Uterus (tissue), 4 donors: ENCODE data around the gene SDCCAG8. TPM values are rescaled to one million over a fixed set of nuclear protein-coding genes. Genes with fewer than 3 reads are reported as not detected.

Source experiments
- DNase-seq, 2 donors: peaks; one replicate each; pipeline ENCODE4 v3.0.0-alpha.2; 2019 to 2020
- H3K27ac ChIP-seq, 2 donors: fragments of 200-600 bp; sonication (generic); 1 replicate in 1 of 2; 2 replicates in 1 of 2; pipeline ENCODE4 v1.5.1; 2016 to 2018
- H3K27me3 ChIP-seq, 2 donors: fragments of 200-600 bp; sonication (generic); one replicate each; pipeline ENCODE4 v1.5.1; 2018 to 2019; ENCODE audit warnings: control low read depth in 1 of 2
- H3K36me3 ChIP-seq, 2 donors: fragments of 200-600 bp; sonication (generic); one replicate each; pipeline ENCODE4 v1.5.1; 2019; ENCODE audit warnings: control low read depth in 1 of 2
- H3K4me1 ChIP-seq, 2 donors: fragments of 200-600 bp; sonication (generic); one replicate each; pipeline ENCODE4 v1.5.1; 2018 to 2019; ENCODE audit warnings: control low read depth in 1 of 2
- H3K4me3 ChIP-seq, 2 donors: fragments of 200-600 bp; sonication (generic); 1 replicate in 1 of 2; 2 replicates in 1 of 2; pipeline ENCODE4 v1.5.1; 2018 to 2019; ENCODE audit warnings: mild to moderate bottlenecking in 1 of 2
- H3K9me3 ChIP-seq, 2 donors: fragments of 200-600 bp; sonication (generic); one replicate each; pipeline ENCODE4 v1.5.1; 2019; ENCODE audit warnings: control low read depth in 1 of 2
- POLR2A ChIP-seq, 2 donors: fragments of 450-650 bp; IDR thresholded peaks; one replicate each; pipeline ENCODE4 v1.6.1; 2016; ENCODE audit warnings: antibody characterized with exemption in 2 of 2, mild to moderate bottlenecking in 1 of 2, moderate library complexity in 1 of 2
- intact Hi-C: fragments of 100-400 bp; cut with DNase I; formaldehyde crosslinking; loops from one replicate; pipeline ENCODE4 v1.15.1; 2023; ENCODE audit warnings: low total_unique reads
- total RNA-seq, 4 donors: library from RNA; depleted of rRNA in 3 of 4; stranded (reverse); fragments of >200 nt in 3 of 4; gene quantifications; one replicate each; pipeline versions ENCODE4 v1.1.0 to v1.2.4, GENCODE V29; 2014 to 2023
- TF ChIP-seq, protein P1 (sequence below), 4 experiments: fragments of 200-600 bp in 2 of 4; fragments of 450-650 bp in 2 of 4; sonication (generic) in 2 of 4; IDR thresholded peaks; one replicate each; pipeline ENCODE4 v1.5.1; 2016 to 2019; ENCODE audit warnings: antibody characterized with exemption in 4 of 4, mild to moderate bottlenecking in 2 of 4, moderate library complexity in 1 of 4
- donor health status: DM: yes; HTN: yes; CAD: no.

The SDCCAG8 gene
- total RNA-seq, 4 donors from 2014 or later, result 19.2 to 54.8 (median 49.7) TPM

DNA sequence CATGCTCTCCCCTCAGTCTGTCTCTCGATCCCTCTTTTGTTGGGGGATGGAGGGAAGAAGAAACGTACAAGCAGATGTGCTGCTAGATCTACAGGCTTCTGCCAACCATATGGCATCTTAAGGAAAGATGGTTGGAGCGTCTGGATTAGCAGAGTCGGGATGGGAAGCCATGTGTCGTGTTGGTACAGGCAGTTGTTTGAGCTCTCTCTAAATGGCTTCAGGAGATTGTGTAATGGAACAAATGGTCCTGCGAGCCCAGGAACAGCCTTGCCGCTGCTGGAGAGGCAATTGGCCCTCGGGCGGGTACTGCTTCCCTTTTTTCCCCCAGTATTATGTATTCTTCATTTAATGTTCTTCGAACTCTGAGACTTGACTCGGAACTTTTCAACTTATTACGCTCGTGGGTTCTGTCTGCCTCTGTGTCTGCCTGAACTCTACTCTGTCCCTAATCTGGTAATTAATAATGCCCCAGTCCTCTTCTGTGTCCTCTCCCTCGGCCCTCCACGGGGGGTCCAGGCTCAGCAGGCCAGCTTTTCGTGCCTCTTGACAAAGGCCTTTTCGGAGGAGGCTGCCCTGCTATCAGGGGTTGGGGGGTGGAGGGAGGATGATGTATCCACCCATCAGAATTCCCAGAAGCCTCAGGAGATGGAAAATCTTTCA, 215.3 kb downstream of the SDCCAG8 start:
- H3K9me3 ChIP-seq, result no peaks in the 10 kb centered on the region
- no peak for DNase-seq
- no peak overlapping the region for H3K27ac ChIP-seq
- TF ChIP-seq, protein P1, sequence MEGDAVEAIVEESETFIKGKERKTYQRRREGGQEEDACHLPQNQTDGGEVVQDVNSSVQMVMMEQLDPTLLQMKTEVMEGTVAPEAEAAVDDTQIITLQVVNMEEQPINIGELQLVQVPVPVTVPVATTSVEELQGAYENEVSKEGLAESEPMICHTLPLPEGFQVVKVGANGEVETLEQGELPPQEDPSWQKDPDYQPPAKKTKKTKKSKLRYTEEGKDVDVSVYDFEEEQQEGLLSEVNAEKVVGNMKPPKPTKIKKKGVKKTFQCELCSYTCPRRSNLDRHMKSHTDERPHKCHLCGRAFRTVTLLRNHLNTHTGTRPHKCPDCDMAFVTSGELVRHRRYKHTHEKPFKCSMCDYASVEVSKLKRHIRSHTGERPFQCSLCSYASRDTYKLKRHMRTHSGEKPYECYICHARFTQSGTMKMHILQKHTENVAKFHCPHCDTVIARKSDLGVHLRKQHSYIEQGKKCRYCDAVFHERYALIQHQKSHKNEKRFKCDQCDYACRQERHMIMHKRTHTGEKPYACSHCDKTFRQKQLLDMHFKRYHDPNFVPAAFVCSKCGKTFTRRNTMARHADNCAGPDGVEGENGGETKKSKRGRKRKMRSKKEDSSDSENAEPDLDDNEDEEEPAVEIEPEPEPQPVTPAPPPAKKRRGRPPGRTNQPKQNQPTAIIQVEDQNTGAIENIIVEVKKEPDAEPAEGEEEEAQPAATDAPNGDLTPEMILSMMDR (IDR thresholded peaks at IDR 0.05), result no peak
- TF ChIP-seq POLR2A (IDR thresholded peaks at IDR 0.05), result no peak
- intact Hi-C loops, result no loop called here
- no peaks in the 10 kb centered on the region for H3K4me1 ChIP-seq
- H3K4me3 ChIP-seq, result no peak overlapping the region
- H3K36me3 ChIP-seq, result no peaks in the 10 kb centered on the region
- no peaks in the 10 kb centered on the region for H3K27me3 ChIP-seq

DNA sequence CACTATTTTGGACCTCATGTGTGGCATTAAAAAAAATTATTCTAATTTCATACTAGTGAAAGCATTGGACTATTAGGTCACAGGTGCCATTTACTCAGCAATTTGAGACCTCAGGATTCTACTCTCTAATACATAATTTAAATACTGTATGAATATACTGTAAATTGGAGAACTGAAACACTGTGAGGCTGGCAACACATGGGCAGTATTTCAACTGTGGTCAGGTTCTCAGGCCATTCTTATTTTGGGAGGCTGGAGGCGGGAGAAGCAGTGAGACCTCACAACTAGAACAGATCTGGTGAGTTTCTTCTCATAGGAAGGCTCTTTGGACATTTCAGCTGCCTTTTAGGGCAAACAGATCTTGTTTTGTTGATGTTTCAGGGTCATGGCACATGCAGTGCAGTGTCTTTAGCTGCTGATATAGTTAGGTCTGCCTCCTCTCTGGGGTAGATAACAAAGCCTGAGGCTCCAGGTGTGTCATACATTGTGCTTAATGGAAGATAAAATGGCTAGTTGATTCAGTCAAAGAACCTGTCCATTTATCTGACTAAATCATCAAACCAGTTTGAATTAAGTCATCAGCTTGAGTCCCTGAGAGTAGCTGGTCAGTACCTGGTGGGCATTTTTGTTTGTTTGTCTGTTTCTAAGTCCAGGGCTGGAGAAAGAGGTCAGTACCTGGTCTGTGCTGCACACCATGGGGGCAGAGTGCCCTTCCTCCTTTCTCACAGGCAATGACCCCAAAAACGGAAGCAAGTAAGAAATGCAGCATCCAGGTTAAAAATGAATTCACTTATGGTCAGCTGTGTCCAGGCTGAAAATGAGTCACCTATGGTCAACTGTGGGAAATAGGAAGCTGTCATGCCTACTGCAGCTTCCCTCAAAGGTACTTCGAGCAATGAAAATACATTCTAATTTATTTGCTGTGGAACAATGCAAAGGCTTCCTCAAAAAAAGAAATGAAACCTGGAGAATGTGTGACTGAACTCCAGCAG, 216.2 kb downstream of the SDCCAG8 start:
- Histone ChIP-seq H3K4me3 (no peak overlapping the region), H3K9me3 (no peaks in the 10 kb centered on the region), H3K36me3 (no peaks in the 10 kb centered on the region), H3K27me3 (no peaks in the 10 kb centered on the region), H3K27ac (peak overlapping the region in 1 of 2 donors; percentile 72), H3K4me1 (no peaks in the 10 kb centered on the region)
- DNase-seq, result no peak
- TF ChIP-seq, protein P1 (IDR thresholded peaks at IDR 0.05), result no peak
- no peak for TF ChIP-seq POLR2A (IDR thresholded peaks at IDR 0.05)
- intact Hi-C loops, result no loop called here

DNA sequence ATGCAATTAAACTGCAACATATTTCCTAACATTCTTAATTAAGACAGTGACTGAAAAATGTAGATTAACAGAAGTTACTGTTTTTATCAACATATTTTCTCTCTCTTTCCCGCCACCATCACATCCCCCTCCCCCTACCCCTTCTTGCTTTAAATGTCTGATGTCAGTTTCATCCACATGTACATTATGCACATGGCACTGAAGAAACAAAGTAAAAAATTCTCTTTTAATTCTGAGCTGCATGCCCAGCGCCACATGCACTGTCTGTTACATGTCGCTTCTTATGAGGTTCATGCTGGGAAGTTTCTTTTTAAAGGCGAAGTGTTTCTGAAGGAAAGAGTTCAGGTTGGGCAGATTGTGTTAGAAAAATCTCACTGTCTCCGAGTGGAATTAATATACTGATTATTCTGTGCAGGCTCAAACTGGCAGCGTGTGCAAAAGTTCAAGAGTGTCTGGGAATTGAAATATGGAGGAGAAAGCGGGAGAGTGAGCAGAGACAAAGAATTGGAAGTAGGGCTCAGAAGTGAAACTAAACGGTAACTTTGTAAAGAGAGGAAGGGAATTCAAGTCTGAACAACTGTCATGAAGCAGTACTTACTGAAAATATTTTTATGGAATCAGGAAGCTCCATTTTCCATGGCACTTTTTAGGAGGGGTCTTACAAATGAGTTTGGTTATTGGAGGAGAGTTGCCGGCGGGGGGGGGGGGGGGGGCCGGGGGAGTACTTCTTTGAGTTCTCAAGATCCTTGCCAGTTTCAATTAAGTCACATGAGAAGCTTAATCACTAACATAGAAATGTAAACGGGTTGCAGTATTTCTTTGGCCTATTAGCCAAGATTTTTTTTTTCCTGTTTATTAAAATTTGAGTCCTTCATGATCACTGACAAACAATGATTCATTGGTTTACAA, 217.6 kb downstream of the SDCCAG8 start:
- Histone ChIP-seq H3K9me3 (no peaks in the 10 kb centered on the region), H3K27me3 (no peaks in the 10 kb centered on the region), H3K4me3 (peak overlapping the region; percentile 32 to 37), H3K27ac (peak overlapping the region; percentile 45 to 72), H3K4me1 (no peaks in the 10 kb centered on the region), H3K36me3 (no peaks in the 10 kb centered on the region)
- intact Hi-C loops, result no loop called here
- no peak for DNase-seq
- TF ChIP-seq, protein P1 (IDR thresholded peaks at IDR 0.05), result no peak
- no peak for TF ChIP-seq POLR2A (IDR thresholded peaks at IDR 0.05)

DNA sequence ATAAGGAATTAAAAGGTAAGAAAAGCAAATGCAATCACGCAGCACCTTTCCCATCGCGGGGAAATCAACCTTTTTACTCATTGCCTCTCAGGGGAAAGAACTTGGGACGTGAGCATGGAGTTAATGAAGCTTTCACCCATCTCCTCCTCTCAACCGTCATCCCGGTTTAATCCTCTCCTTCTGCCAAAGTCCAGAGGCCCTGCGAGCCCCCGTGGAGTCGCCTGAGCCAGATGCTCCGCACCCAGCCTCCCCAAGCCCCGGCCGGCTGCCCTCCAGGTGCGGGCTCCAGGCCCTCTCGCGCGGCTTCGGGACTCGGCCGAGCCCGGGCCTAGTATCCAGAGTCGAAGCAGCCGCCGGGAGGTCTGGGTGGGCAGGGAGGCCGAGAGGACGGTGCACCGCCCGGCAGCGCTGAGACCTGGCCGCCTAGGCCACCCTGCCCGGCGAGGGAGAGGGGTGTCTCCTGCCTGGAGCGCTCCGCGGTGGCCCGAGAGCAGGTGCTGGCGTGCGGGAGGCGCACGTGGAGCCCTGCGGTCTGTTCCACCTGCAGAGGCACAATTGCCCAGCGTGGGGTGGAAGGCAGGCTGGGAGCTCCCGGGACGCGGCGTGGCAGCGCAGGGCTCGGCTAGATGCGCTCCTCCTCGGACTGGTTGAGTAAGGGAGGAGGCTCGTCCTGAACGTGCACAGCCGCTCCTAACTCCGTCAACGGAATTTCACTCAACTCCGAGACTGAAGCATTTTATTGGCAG, 218.5 kb downstream of the SDCCAG8 start:
- intact Hi-C loops, result no loop called here
- peak overlapping the region; percentile 32 to 37 for H3K4me3 ChIP-seq
- no peaks in the 10 kb centered on the region for H3K27me3 ChIP-seq
- no peaks in the 10 kb centered on the region for H3K36me3 ChIP-seq
- H3K27ac ChIP-seq, result peak overlapping the region; percentile 45 to 72
- no peaks in the 10 kb centered on the region for H3K9me3 ChIP-seq
- no peaks in the 10 kb centered on the region for H3K4me1 ChIP-seq
- DNase-seq, result no peak
- TF ChIP-seq, protein P1 (IDR thresholded peaks at IDR 0.05), result no peak
- TF ChIP-seq POLR2A (IDR thresholded peaks at IDR 0.05), result no peak
